ENCODE data around the gene NKX2-1.
"Not testable (repeated sequence)": the region's sequence is repeated elsewhere in the genome, so short reads cannot be mapped to it uniquely, and the experiment has no call there.

Gene NKX2-1

GRCh38 chr14:36519431-36520321, at the start of gene NKX2-1:
Gene NKX2-1 (minus strand): TSS chr14:36520232. CDS start chr14:36520129, 103 bp downstream.
- no peak for DNase-seq

GRCh38 chr14:36556811-36557433, 36.9 kb upstream of the NKX2-1 start:
- DNase-seq = peak; percentile 16

- DNase-seq = no peak
Observed at GRCh38 chr14:36555998-36556743, 36.1 kb upstream of the NKX2-1 start.

- DNase-seq = peak; percentile 36
Observed at GRCh38 chr14:36553656-36554260, 33.7 kb upstream of the NKX2-1 start.

- no peak for DNase-seq
Observed at GRCh38 chr14:36550899-36551298, 30.9 kb upstream of the NKX2-1 start.

GRCh38 chr14:36544280-36544679, 24.2 kb upstream of the NKX2-1 start:
- not testable (repeated sequence) for DNase-seq

GRCh38 chr14:36538051-36538450, 18.0 kb upstream of the NKX2-1 start:
- no peak for DNase-seq

GRCh38 chr14:36529062-36529461, 9.0 kb upstream of the NKX2-1 start:
- no peak for DNase-seq

- no peak for DNase-seq
Observed at GRCh38 chr14:36525746-36526099, 5.7 kb upstream of the NKX2-1 start.

- DNase-seq = no peak
Observed at GRCh38 chr14:36524874-36525745, 5.1 kb upstream of the NKX2-1 start.

GRCh38 chr14:36524220-36524837, 4.3 kb upstream of the NKX2-1 start:
- no peak for DNase-seq

- no peak for DNase-seq
Observed at GRCh38 chr14:36522972-36523715, 3.1 kb upstream of the NKX2-1 start.

- DNase-seq = no peak
Observed at GRCh38 chr14:36522347-36522971, 2.4 kb upstream of the NKX2-1 start.

GRCh38 chr14:36521598-36522345, 1.7 kb upstream of the NKX2-1 start:
- no peak for DNase-seq

- DNase-seq = no peak
Observed at GRCh38 chr14:36520601-36521525, 831 bp upstream of the NKX2-1 start.

GRCh38 chr14:36518586-36519430, 1.2 kb downstream of the NKX2-1 start:
- DNase-seq = no peak

GRCh38 chr14:36518031-36518585, 1.9 kb downstream of the NKX2-1 start:
- no peak for DNase-seq
